HepG2 (cell line): ENCODE data around the gene AP2S1. TPM values are rescaled to one million over a fixed set of nuclear protein-coding genes. Genes with fewer than 3 reads are reported as not detected.
A peak's percentile ranks its signal among the peaks of the same experiment; 100 is the strongest.

ENCODE experiments used
- ATAC-seq: fragments of 200-7000 bp; cut with Tn5 transposase; 3 replicates; pipeline ENCODE4 v1.9.1; 2020; ENCODE audit warnings: mild to moderate bottlenecking, moderate library complexity
- BruUV-seq: library from RNA; stranded (reverse); fragments of 400-500 nt; replicated peaks from 2 replicates; lab custom pipeline; 2021; lab: Mats Ljungman, UMichigan
- CTCF ChIA-PET: fragments of 300-600 bp; formaldehyde crosslinking; extraction: SDS; loops from one replicate; lab custom pipeline; 2021; ENCODE audit warnings: low total read pairs, inconsistent platforms, low intra/inter-chr PET ratio; lab: Yijun Ruan, JAX
- POLR2A ChIA-PET: fragments of 350-600 bp; sonication (Branson Sonifier 250); formaldehyde crosslinking; loops from one replicate; lab custom pipeline; 2020; ENCODE audit warnings: antibody characterized with exemption, inconsistent platforms; lab: Yijun Ruan, JAX
- DNase-seq: peaks from one replicate; pipeline ENCODE4 v3.0.0-alpha.2; 2015; ENCODE audit warnings: low spot score
- FAIRE-seq: peaks from 3 replicates; lab custom pipeline; 2011; peaks lifted over from hg19 to GRCh38; lab: Jason Lieb, UNC
- H2AFZ ChIP-seq: one replicate; pipeline ENCODE4 v1.6.1; 2011; ENCODE audit warnings: low read length, inconsistent platforms
- H3K27ac ChIP-seq: fragments of 300-600 bp; 3 replicates; pipeline ENCODE4 v1.8.0; 2011; ENCODE audit warnings: mixed run types, mild to moderate bottlenecking, mixed read lengths, low read length, inconsistent platforms; ENCODE audit not compliant: insufficient read depth; ENCODE audit errors: extremely low read length
- H3K27me3 ChIP-seq, 2 experiments: fragments of 200-600 bp in 1 of 2; 2 replicates in 1 of 2; 3 replicates in 1 of 2; pipeline versions ENCODE4 v1.6.0 to v1.8.0; 2011; ENCODE audit warnings: low read length in 2 of 2, mild to moderate bottlenecking in 2 of 2, moderate library complexity in 2 of 2, inconsistent platforms in 1 of 2; ENCODE audit not compliant: insufficient read depth in 2 of 2, control insufficient read depth in 1 of 2
- H3K36me3 ChIP-seq, 2 experiments: fragments of 200-600 bp in 1 of 2; replicated peaks in 1 of 2; 2 replicates in 1 of 2; 3 replicates in 1 of 2; pipeline versions ENCODE4 v1.5.1 to v1.8.0; 2011; ENCODE audit warnings: low read length in 2 of 2, inconsistent platforms in 1 of 2; ENCODE audit not compliant: insufficient read depth in 2 of 2, control insufficient read depth in 1 of 2
- H3K4me1 ChIP-seq: 2 replicates; pipeline ENCODE4 v1.5.1; 2012; ENCODE audit warnings: low read length, inconsistent platforms; ENCODE audit not compliant: insufficient read depth
- H3K4me2 ChIP-seq: 2 replicates; pipeline ENCODE4 v1.6.0; 2011; ENCODE audit warnings: low read depth, low read length, inconsistent platforms
- H3K4me3 ChIP-seq, 3 experiments: fragments of 200-600 bp in 1 of 3; sonication (generic), shearing (Covaris generic) in 1 of 3; replicated peaks in 1 of 3; 2 replicates each; pipeline ENCODE4 v1.5.1; 2011 to 2016; ENCODE audit warnings: low read length in 3 of 3, inconsistent platforms in 2 of 3, low read depth in 2 of 3, mild to moderate bottlenecking in 2 of 3, control low read depth in 1 of 3, mixed read lengths in 1 of 3; ENCODE audit not compliant: insufficient read depth in 1 of 3
- H3K79me2 ChIP-seq: one replicate; pipeline ENCODE4 v1.6.1; 2011; ENCODE audit warnings: low read length, inconsistent platforms; ENCODE audit not compliant: insufficient read depth
- H3K9ac ChIP-seq: 2 replicates; pipeline ENCODE4 v1.6.0; 2011; ENCODE audit warnings: mild to moderate bottlenecking, low read depth, low read length, inconsistent platforms; ENCODE audit not compliant: insufficient read depth
- H3K9me3 ChIP-seq: 2 replicates; pipeline ENCODE4 v1.5.1; 2012; ENCODE audit warnings: mild to moderate bottlenecking, low read length
- H4K20me1 ChIP-seq: 2 replicates; pipeline ENCODE4 v1.6.0; 2011; ENCODE audit warnings: inconsistent platforms, mild to moderate bottlenecking, low read length, moderate library complexity; ENCODE audit not compliant: insufficient read depth
- AGO2 ChIP-seq: fragments of 200-400 bp; formaldehyde crosslinking; optimal IDR thresholded peaks from 2 replicates; pipeline ENCODE3; 2017; ENCODE audit warnings: mild to moderate bottlenecking, low read depth, low read length, moderate library complexity
- ARNT2 ChIP-seq: sonication (generic); formaldehyde crosslinking; IDR thresholded peaks from 2 replicates; pipeline ENCODE4 v1.8.0; 2022; ENCODE audit warnings: mild to moderate bottlenecking, low read depth, missing genetic modification reagents, moderate library complexity
- CENPX ChIP-seq: sonication (generic); formaldehyde crosslinking; IDR thresholded peaks from 2 replicates; pipeline ENCODE4 v1.9.0; 2021; ENCODE audit warnings: mild to moderate bottlenecking, missing genetic modification reagents, moderate library complexity
- NFYC ChIP-seq: IDR thresholded peaks from 2 replicates; pipeline ENCODE4 v1.6.1; 2016; ENCODE audit warnings: missing genetic modification reagents, missing compliant biosample characterization
- PHB2 ChIP-seq: fragments of 450-650 bp; IDR thresholded peaks from 2 replicates; pipeline ENCODE4 v1.6.1; 2018; ENCODE audit not compliant: partially characterized antibody
- RBM39 ChIP-seq: fragments of 200-400 bp; formaldehyde crosslinking; IDR thresholded peaks from one replicate; pipeline ENCODE4 v1.6.1; 2018; ENCODE audit warnings: antibody characterized with exemption, mild to moderate bottlenecking, low read depth, low read length; ENCODE audit not compliant: poor library complexity, severe bottlenecking
- RCOR2 ChIP-seq: IDR thresholded peaks from 2 replicates; pipeline ENCODE4 v1.6.1; 2016; ENCODE audit warnings: missing biosample characterization, missing genetic modification reagents
- RFX5 ChIP-seq: IDR thresholded peaks from 2 replicates; pipeline ENCODE4 v1.6.1; 2011; ENCODE audit warnings: low read depth, low read length, improper control_type of control experiment
- TBX2 ChIP-seq: sonication (generic); formaldehyde crosslinking; IDR thresholded peaks from 2 replicates; pipeline ENCODE4 v1.5.0; 2020; ENCODE audit warnings: missing genetic modification reagents, mild to moderate bottlenecking, borderline replicate concordance
- XRCC5 ChIP-seq: fragments of 200-400 bp; formaldehyde crosslinking; optimal IDR thresholded peaks from 2 replicates; pipeline ENCODE3; 2017; ENCODE audit warnings: mild to moderate bottlenecking, low read length
- YY1 ChIP-seq: IDR thresholded peaks from 2 replicates; pipeline ENCODE4 v1.6.1; 2011; ENCODE audit warnings: low read length, low read depth, moderate library complexity, mild to moderate bottlenecking; ENCODE audit not compliant: insufficient read depth, insufficient replicate concordance
- ZNF746 ChIP-seq: sonication (generic); formaldehyde crosslinking; IDR thresholded peaks from 2 replicates; pipeline ENCODE4 v1.8.0; 2022; ENCODE audit warnings: mild to moderate bottlenecking, missing genetic modification reagents
- ZNF749 ChIP-seq: sonication (generic); formaldehyde crosslinking; IDR thresholded peaks from 2 replicates; pipeline ENCODE4 v1.8.0; 2022; ENCODE audit warnings: mild to moderate bottlenecking, missing genetic modification reagents, moderate library complexity, borderline replicate concordance
- ZNF776 ChIP-seq: sonication (generic); formaldehyde crosslinking; IDR thresholded peaks from 2 replicates; pipeline ENCODE4 v1.4.0; 2020; ENCODE audit warnings: mild to moderate bottlenecking, missing genetic modification reagents
- ZSCAN30 ChIP-seq: sonication (generic); formaldehyde crosslinking; IDR thresholded peaks from 2 replicates; pipeline ENCODE4 v1.5.0; 2020; ENCODE audit warnings: mild to moderate bottlenecking, missing genetic modification reagents
- WGBS: methylation state at CpG from one replicate; pipeline ENCODE4 v1.1.6; 2017; ENCODE audit warnings: low lambda C conversion rate; 5-methylcytosine and 5-hydroxymethylcytosine counted together
- in situ Hi-C: cut with HindIII; loops from 2 replicates; pipeline ENCODE4 v1.10.0; 2017; ENCODE audit warnings: low pct_unique_long_range_greater_than_20kb; ENCODE audit not compliant: extremely low pct_ligation_motif_present
- intact Hi-C: fragments of 100-400 bp; cut with micrococcal nuclease; formaldehyde crosslinking; loops from one replicate; pipeline ENCODE4 v1.10.0; 2022; ENCODE audit not compliant: unreplicated experiment
- polyA plus RNA-seq, 8 experiments: library from polyadenylated mRNA; depleted of rRNA in 3 of 8; stranded (reverse) in 7 of 8; unstranded in 1 of 8; fragments of >200 nt; fragmentation: Illumina TruSeq in 4 of 8; extraction: Trizol in 4 of 8; gene quantifications; 2 replicates each; pipeline versions ENCODE4 v1.2.1 to v1.2.3, GENCODE V29; 2011 to 2016; ENCODE audit warnings: low read depth in 4 of 8, missing spikeins in 1 of 8, mixed read lengths in 1 of 8; ENCODE audit not compliant: insufficient read depth in 1 of 8
- total RNA-seq, 5 experiments: library from RNA; depleted of rRNA; stranded (reverse); fragments of >200 nt; fragmentation: Illumina TruSeq; extraction: Trizol; gene quantifications; 2 replicates each; pipeline ENCODE4 v1.2.3, GENCODE V29; 2016; ENCODE audit warnings: low read depth in 1 of 5
- TF ChIP-seq, protein P1 (sequence below): IDR thresholded peaks from 2 replicates; pipeline ENCODE4 v1.6.1; 2016; ENCODE audit warnings: missing compliant biosample characterization, missing genetic modification reagents, borderline replicate concordance
- TF ChIP-seq, protein P2 (sequence below): sonication (generic); formaldehyde crosslinking; IDR thresholded peaks from 2 replicates; pipeline ENCODE4 v1.8.0; 2022; ENCODE audit warnings: mild to moderate bottlenecking, missing genetic modification reagents
- TF ChIP-seq, protein P3 (sequence below): sonication (generic); formaldehyde crosslinking; IDR thresholded peaks from 2 replicates; pipeline ENCODE4 v1.4.0; 2020; ENCODE audit warnings: mild to moderate bottlenecking, missing genetic modification reagents

Gene AP2S1
- total and polyA plus RNA-seq, 2 of the 13 experiments (the other 11 are each of a cell fraction or from before 2014, with no cell fraction given) = 45.2 to 86.1 TPM

DNA sequence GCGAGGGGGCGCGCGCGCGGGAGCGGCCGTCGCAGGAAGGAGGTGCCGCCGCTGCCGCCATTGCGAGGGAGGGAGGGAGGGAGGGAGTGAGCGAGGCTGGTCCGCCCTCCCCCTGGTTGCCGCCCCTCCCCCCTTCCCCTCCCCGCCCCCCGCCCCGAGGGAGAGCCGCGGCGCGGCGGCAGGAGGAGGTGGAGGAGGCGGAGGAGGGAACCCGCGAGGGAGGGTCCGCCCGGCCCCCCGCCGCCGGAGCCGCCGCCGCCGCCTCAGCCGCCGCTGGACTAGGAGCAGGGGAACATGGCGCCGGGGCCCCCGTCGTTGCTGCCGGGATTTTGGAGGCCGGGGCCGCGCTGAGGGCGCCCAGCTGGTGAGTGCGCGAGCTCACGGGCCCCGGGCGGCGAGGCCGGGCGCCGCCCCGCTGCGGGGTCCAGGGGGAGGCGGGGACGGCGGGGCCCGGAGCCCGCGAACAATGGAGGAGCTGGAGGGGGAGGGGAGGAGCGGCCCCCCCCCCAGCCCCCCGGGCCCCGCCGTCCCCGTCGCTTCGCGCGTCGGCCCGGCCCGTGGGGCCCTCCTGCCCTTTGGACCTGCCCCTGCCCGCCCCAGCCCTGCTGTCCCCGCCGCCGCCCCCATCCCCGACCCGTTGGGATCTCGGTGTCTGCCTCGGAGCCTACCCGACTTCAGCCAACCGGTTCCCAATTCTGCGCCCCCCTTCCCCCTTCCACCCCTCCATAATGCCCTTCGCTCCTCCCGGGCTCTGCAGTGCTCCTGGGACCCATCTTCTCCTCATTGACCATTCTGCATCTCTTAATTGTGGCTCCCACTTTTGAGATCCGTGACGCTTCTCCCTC is 10.4 kb upstream of the AP2S1 start, which contains the start of gene ARHGAP35 (continued):
- TF ChIP-seq YY1 = peak; percentile 89
- TF ChIP-seq ZNF776 (CRISPR knock-in tag) = 0 out of 2 replicates have a peak, but pooled peaks have one; percentile 35
- TF ChIP-seq AGO2 = peak; percentile 47
- no peak for TF ChIP-seq RBM39
- TF ChIP-seq TBX2 (CRISPR knock-in tag) = no peak
- peak; percentile 90; the same call in 1 of the 2 replicates for TF ChIP-seq ZNF746 (CRISPR knock-in tag)
- TF ChIP-seq ZNF749 (CRISPR knock-in tag) = 0 out of 2 replicates have a peak, but pooled peaks have one; percentile 15
- TF ChIP-seq, protein P1, sequence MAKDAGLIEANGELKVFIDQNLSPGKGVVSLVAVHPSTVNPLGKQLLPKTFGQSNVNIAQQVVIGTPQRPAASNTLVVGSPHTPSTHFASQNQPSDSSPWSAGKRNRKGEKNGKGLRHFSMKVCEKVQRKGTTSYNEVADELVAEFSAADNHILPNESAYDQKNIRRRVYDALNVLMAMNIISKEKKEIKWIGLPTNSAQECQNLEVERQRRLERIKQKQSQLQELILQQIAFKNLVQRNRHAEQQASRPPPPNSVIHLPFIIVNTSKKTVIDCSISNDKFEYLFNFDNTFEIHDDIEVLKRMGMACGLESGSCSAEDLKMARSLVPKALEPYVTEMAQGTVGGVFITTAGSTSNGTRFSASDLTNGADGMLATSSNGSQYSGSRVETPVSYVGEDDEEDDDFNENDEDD (CRISPR knock-in tag) = peak; percentile 63; the same call in 1 of the 2 replicates

DNA sequence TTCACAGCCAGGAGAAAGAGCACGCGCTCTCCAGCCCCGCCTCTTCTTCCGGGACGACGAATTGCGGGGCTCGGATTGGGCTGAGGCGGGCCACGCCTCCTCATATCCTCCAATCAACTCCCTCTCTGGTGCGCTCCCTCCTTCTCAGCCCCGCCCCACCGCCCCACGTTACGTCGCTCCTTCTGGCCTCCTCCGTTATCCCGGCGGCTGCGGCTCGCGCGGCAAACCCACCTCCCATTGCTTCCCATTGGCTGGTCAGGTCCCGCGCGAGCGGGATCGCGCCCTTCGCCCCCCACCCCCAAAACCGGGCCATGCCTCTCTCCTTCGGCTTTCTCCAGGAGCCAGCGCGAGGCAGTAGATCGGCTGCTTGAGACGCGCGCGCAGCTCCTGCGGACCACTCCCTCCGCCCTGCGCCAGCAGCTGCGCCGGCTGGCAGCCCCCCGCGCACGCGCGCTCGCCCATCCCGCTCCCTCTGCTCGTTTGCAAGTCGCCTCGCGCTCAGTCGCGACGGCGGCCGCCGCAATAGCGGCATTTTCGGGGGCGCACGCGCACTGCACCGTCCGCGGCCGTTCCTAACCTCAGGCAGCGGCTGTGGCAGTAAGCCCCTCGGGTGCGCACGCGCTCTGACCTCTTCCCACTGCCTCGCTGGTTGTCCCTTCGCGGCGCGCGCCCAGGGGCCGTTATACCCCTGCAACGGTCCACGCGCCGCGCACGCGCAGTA is 9.6 kb upstream of the AP2S1 start:
- peaks cover 40% of the 10 kb centered on the region for H3K79me2 ChIP-seq
- ChIA-PET CTCF (no interaction called here), POLR2A (interaction anchor here (0.8 to 2.1 kb wide), 11 partner anchors 8 to 125 kb away, joined by 3 to 11 read pairs (median 4); partner anchors contain the start of genes AP2S1 and SLC1A5)
- H2AFZ ChIP-seq = no peak overlapping the region
- FAIRE-seq (peak; percentile 92), DNase-seq (peak; percentile 96), ATAC-seq (peak; percentile 74)
- intact Hi-C loops = no loop called here
- in situ Hi-C loops = no loop called here
- H3K4me1 ChIP-seq = peaks cover 62% of the 10 kb centered on the region
- H3K4me3 ChIP-seq = peak overlapping the region; percentile 67 to 83 (median 70); a peak in 5 of 6 replicates
- H3K27ac ChIP-seq = peak overlapping the region; percentile 100
- no peaks in the 10 kb centered on the region; a peak in 1 of 5 replicates for H3K27me3 ChIP-seq
- H3K36me3 ChIP-seq = no peaks in the 10 kb centered on the region; a peak in 1 of 5 replicates
- peak overlapping the region; percentile 91 for H3K4me2 ChIP-seq
- H3K9ac ChIP-seq = peak overlapping the region; percentile 99
- H3K9me3 ChIP-seq = no peaks in the 10 kb centered on the region
- no TSS peak for BruUV-seq
- peaks cover 31% of the 10 kb centered on the region for H4K20me1 ChIP-seq
- under 1% methylated on average over 38 of the region's 89 CpGs for whole genome bisulfite sequencing
- TF ChIP-seq ZSCAN30 (CRISPR knock-in tag) (no peak), XRCC5 (peak; percentile 39), RFX5 (0 out of 2 replicates have a peak, but pooled peaks have one; percentile 28), RCOR2 (CRISPR knock-in tag) (no peak), PHB2 (no peak), NFYC (CRISPR knock-in tag) (peak; percentile 91), CENPX (CRISPR knock-in tag) (no peak), ARNT2 (peak; percentile 82)
- TF ChIP-seq, protein P2, sequence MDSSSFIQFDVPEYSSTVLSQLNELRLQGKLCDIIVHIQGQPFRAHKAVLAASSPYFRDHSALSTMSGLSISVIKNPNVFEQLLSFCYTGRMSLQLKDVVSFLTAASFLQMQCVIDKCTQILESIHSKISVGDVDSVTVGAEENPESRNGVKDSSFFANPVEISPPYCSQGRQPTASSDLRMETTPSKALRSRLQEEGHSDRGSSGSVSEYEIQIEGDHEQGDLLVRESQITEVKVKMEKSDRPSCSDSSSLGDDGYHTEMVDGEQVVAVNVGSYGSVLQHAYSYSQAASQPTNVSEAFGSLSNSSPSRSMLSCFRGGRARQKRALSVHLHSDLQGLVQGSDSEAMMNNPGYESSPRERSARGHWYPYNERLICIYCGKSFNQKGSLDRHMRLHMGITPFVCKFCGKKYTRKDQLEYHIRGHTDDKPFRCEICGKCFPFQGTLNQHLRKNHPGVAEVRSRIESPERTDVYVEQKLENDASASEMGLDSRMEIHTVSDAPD (CRISPR knock-in tag) = no peak
- TF ChIP-seq, protein P3, sequence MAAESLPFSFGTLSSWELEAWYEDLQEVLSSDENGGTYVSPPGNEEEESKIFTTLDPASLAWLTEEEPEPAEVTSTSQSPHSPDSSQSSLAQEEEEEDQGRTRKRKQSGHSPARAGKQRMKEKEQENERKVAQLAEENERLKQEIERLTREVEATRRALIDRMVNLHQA (CRISPR knock-in tag) = no peak
